Measurements from ENCODE around the gene FBN1.

GRCh38 chr15:48584812-48585563, 60.5 kb downstream of the FBN1 start:
- TF ChIP-seq POLR2A (IDR thresholded peaks at IDR 0.05): no peak
- TF ChIP-seq CTCF (IDR thresholded peaks at IDR 0.05): no peak

All from thyroid gland (tissue), 4 donors.